Esophagus squamous epithelium (tissue), 4 donors: ENCODE measurements around the gene IL1RAPL2.

Experiments used
- CTCF ChIP-seq, 6 experiments: fragments of 450-650 bp in 4 of 6; fragments of 200-600 bp in 2 of 6; sonication (generic) in 2 of 6; IDR thresholded peaks; one replicate each; pipeline ENCODE4 v1.5.1; 2016 to 2019; ENCODE audit warnings: antibody characterized with exemption in 6 of 6, mild to moderate bottlenecking in 4 of 6, moderate library complexity in 4 of 6
- POLR2A ChIP-seq, 4 donors: fragments of 450-650 bp; IDR thresholded peaks; one replicate each; pipeline ENCODE4 v1.6.1; 2017; ENCODE audit warnings: antibody characterized with exemption in 4 of 4, mild to moderate bottlenecking in 4 of 4, moderate library complexity in 3 of 4

- TF ChIP-seq CTCF (IDR thresholded peaks at IDR 0.05) (no peak), POLR2A (IDR thresholded peaks at IDR 0.05) (no peak)
Observed at GRCh38 chrX:105168577-105168976, 602.6 kb downstream of the IL1RAPL2 start.
